Activated CD4-positive, alpha-beta T cell treated with anti-CD3 and anti-CD28 coated beads, Interleukin-2, amount 50 U/mL, for 24 hours (primary cell): Measurements from ENCODE around the gene RNF13.
"Not testable (repeated sequence)": the region's sequence is repeated elsewhere in the genome, so short reads cannot be mapped to it uniquely, and the experiment has no call there.

Source experiments
- DNase-seq, 2 donors: peaks; one replicate each; pipeline ENCODE4 v3.0.0-alpha.2; 2020; ENCODE audit warnings: low read depth in 1 of 2, low spot score in 1 of 2

Gene RNF13

DNA sequence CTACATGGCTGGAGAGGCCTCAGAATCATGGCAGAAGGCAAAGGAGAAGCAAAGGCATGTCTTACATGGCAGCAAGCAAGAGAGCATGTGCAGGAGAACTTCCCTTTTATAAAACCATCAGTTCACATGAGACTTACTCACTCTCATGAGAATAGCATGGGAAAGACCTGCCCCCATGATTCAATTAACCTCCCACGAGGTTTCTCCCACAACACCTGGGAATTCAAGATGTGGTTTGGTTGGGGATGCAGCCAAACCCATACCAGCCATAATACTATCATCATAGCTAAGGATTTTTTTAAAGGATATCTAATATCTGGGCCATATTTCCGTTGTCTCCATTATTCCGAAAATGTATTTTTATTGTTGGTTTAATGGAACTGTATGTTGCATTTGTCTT, 26.5 kb downstream of the RNF13 start:
- DNase-seq = not testable (repeated sequence)

DNA sequence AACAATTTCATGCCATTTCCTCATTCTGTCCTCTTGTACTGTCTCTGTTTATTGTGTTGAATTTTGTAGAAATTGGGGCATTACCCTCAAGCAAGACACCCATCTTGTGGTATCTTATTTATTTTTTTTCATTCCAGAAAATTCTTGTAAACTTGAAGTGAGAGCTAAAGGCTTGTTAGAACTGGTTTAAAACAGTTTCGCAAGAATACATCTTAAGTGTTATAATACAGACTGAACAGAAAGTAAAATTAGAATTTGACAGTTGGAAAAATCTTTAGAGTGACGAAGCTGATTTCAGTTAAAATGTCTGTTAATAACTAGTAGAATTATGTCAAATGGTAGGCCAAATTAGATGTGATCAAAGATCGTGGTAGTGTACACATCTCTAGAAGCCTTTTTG, 26.9 kb downstream of the RNF13 start:
- DNase-seq = no peak

DNA sequence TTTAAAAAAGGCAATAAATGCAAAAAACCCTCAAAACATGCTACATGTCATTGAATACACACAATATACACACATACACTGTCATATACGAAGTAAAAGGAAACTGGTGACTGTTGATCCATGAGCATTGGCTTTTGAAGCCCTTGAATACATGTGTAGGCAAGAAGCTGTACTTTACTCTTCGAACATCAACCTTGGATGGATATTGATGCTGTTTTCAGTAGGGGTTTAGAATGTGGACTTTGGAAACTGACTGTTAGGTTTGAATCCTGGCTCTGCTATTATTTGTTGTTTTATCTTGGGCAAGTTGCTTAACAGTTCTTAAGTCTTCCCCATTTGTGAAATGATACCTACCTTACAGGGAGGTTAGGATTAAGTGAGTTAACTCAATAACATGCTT, 30.5 kb downstream of the RNF13 start:
- DNase-seq = no peak

DNA sequence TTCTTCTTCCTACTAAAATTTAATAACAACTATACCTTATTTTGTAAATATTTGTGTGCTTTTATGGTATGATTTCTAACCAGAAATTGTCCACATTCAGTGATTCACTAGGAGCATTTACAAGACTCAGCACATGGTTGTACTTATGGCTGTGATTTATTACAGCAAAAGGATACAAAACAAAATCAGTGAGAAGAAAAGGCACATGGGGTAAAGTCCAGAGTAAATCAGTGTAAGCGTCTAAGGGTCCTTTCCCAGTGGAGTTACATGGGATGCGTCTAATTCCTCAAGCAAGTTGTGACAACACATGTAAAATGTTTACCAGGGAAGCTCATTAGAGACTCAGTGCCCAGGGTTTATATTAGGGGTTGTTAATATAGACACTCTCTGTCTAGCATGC, 31.1 kb downstream of the RNF13 start:
- no peak for DNase-seq

DNA sequence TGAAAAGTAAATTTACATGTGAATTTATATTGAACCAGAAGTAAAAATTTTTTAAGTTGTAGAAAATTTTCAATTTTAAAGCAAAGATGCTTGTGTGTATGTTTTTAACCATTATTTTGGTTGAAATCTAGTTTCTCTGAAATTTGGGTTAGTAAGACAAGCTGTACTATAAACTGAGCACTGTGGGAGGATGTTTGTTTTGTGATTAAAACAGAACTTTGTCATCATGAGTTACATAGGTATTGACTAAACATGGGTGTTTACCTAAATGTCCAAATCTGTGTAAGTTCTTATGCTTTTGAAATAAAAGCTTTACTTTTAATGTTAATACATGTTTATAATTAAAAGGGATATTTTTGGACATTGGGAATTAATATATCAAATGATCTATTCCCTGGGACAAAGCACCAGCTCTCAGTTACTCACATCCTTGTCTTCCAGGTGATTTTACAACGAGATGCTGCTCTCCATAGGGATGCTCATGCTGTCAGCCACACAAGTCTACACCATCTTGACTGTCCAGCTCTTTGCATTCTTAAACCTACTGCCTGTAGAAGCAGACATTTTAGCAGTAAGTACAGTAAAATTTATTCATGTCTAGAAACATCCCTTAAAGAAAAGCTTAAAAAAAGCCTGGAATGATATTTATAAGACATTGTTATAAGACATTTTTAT, 32.7 kb downstream of the RNF13 start:
- no peak for DNase-seq

DNA sequence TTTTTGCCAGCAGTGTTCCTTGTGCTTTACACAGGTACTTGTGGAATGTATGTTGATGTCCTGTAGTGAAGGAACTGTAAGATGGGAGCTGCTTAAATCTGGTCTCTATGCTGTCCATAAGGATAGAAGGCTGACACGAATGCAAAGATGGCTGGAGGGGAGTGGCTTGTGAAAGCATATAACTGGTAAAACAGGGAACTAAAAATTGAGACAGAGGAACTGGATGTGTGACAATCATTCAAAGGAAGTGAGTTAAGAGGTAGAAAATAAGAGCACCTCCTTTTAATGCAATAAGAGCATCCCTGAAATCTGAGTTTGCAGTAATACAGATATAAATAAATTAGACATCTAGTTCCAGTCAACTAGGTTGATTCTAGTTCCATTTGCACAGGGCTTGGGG, 35.2 kb downstream of the RNF13 start:
- DNase-seq = no peak

DNA sequence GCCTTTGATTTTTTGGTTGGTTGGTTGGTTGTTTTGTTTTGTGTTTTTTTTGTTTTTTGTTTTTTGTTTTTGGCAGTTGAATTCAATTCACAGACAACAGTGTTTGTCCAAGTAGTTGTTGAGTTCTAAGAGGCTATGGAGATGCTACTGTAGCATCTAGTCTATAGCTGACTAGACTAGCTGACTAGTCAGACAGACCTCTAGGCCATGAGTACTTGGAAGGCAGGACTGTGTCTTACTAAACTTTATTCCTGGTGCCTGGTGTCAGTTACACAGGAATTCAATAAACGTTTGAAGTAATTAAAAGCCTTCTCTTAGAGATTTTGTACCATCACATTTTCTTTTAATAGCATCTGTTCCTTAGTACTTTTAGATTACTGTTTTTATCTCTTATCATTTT, 35.7 kb downstream of the RNF13 start:
- DNase-seq = no peak

DNA sequence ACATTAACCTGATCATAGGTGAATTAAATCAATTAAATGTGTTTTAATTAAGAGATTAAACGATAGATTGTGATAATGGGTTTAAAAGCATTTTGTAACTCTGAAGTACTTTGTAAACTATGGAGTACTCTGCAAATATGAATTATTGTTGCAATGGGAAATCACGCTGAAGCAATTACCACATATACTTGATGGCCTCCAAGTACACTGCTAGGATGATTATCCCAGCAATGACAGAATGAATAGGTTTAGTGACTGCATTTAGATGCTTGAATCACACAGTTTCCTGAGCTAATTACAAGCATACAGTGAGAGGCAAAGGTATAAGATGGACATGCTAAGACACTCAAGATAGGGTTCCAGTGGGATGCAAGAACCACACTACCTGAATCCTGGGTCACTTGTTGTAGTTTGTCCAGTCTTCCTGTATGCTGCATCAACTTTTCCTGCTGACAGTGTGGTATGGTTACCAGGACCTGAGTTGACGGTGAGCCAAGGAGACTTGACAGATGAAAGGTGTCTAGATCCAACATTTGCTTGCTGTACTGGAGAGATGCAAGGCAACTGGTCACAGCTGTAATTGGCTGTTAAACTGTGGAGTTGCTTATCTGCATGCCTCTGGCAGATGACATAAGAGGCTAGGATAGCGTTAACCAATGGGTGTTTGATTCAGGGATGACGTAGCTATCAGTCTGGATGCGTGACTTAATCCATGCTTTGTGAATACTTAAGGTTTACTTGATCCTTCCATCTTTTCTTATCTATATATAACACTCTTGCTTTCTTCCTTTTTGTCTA, 38.0 kb downstream of the RNF13 start:
- no peak for DNase-seq

DNA sequence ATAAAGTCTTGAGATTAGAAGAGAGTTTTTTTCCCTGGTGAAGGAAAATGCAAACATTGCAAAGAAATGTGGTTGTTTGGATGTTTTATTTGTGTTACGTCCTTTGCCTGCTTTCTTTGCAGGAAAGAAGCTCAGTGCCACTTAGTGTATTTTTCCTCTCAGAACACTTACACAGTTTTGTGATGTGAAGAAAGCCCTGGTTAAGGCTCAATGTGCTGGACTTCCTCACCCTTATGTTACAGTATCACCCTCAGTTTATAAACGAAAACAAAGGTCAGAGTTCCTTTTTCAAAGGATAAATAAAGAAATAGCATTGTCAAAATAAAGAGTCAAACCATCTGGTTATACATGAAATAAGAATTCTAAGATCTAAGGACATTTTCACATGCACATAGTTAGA, 45.9 kb downstream of the RNF13 start:
- no peak for DNase-seq

DNA sequence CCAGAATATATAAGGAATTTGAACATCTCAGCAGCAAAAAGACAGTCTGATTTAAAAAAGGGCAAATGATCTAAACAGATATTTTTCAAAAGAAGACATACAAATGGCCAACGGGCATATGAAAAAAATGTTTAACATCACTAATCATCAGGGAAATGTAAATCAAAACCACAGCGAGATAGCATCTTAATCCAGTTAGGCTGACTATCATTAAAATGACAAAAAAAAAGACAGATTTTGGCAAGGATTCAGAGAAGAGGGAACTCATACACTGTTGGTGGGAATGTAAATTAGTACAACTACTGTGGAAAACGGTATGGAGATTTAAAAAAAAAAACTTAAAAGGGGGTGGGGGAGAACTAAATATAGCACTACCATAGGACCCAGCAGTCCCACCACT, 47.9 kb downstream of the RNF13 start:
- DNase-seq = no peak

DNA sequence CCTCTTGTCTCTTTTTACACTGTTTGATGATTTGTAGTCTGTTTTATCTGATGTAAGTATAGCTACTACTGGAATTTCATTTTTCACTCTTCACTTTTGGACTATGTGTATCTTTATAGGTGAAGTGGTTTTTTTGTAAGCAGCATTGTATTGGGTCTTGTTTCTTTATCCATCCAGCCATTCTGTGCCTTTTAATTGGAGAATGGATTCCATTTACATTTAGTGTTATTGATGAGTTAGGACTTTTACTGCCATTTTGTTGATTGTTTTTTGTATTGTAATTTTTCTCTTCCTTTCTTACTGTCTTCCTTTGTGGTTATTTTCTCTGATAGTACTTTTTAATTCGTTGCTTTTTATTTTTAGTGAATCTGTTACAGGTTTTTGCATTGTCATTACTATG, 54.5 kb downstream of the RNF13 start:
- DNase-seq = no peak

DNA sequence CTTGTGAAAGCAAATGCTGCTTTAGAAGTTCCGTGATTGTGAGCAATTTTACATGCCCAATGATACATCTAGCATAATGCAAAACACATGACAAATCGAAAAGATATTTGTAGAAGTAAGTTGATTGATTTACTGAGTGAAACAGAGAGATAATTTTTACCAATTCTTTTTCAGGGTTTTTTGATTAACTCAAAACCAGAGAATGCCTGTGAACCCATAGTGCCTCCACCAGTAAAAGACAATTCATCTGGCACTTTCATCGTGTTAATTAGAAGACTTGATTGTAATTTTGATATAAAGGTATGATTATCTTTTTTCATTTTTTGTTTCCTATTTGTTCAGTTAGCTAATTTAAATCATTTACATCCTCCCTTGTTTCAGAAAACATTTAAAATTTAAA, 58.8 kb downstream of the RNF13 start:
- DNase-seq = no peak

DNA sequence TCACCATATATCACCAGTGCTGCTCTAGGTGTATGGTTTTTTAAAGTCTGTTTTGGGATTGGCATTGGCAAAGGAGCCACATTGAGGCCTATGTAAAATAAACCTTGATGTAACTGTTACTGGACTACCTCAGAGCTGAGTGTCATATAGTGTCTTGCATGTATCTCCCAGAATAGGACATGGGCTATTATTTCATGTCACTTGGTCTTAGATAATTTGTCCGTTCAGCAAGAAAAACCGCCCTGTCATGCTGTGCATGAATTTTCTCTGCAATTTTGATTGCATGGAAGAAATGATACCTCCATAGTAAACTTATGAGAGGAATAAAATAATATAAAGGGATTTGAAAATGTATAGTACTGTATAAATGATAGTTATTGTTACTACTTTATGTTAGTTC, 59.6 kb downstream of the RNF13 start:
- no peak for DNase-seq

DNA sequence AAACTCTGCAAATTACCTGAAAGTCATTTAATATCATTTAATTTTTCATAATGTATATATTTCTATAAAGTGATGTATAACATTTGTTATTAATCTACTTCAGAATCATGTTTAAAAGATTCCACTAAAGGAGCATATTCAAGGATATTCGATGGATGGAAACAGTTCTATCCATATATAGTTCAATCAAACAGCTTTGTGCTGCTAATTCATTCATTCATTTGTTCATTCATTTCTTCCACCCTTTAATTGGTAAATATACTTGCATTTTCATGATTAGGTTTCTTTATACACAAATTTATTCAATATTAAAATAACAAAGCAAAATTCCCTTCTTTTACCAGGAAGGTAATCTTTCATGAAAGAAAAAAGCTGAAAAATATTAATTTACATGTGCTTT, 64.7 kb downstream of the RNF13 start:
- DNase-seq = no peak

DNA sequence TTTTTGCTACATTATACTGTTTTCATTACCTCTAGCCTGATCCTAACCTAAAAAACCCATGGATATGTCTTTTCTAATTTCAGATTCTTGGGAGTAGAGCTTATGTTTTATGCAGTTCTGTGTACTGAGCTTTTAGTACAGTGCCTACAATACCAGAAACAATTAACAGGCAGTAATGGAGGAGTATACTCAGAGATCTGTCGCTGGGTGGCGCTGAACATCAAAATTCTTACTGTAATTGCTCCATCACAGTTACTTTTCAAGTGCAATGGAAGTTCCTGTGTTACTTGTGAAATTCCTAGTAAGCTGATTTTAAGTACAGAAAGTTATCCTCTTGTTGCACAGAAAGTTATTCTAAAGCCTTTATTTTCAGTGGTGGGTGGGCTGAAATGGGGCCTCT, 66.9 kb downstream of the RNF13 start:
- no peak for DNase-seq

DNA sequence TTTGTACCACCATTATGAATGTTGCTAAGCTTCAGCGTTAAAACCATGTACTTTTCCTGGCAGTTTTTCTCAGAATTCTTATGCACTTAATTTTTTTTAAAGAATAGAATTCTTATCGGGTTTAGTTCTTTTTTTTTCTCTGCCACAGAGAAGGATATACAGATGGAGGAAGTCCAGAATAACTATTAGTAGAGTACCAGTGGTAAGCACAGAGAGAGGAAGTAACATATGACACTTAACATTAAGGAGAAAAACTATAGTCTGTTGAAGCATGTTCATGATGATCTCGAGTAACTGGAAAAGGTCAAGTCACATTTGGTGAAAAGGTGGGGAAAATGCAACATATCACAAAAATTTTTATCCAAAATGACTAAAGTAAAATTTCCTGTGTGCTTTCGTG, 68.9 kb downstream of the RNF13 start:
- DNase-seq = no peak

DNA sequence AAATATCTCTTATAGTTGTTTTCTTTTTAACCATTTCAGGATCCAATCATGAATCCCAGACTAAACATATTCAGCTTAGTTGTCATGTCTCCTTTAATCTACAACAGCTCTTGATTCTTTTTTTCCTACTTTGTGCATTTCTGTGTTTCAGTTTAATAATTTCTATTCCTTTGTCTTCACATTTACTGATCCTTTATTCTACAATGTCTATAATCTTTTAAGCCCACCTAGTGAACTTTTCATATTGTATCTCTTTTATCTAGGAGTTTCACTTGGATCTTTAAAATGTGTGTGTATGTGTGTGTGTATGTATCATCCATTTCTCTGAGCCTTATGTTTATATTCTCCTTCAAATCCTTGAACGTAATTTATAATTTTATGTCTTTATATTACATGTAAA, 70.1 kb downstream of the RNF13 start:
- DNase-seq = no peak

DNA sequence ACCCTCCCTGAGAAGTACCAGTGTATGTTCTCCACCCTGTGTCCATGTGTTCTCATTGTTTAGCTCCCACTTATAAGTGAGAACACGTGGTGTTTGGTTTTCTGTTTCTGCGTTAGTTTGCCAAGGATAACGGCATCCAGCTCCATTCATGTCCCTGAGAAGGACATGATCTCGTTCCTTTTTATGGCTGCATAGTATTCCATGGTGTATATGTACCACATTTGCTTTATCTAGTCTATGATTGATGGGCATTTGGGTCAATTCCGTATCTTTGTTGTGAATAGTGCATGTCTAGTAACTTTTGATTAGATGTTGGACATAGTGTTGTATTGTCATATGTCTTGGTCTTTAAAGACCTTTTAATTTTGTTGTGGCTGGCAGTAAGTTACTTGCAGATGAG, 70.8 kb downstream of the RNF13 start:
- DNase-seq = not testable (repeated sequence)

DNA sequence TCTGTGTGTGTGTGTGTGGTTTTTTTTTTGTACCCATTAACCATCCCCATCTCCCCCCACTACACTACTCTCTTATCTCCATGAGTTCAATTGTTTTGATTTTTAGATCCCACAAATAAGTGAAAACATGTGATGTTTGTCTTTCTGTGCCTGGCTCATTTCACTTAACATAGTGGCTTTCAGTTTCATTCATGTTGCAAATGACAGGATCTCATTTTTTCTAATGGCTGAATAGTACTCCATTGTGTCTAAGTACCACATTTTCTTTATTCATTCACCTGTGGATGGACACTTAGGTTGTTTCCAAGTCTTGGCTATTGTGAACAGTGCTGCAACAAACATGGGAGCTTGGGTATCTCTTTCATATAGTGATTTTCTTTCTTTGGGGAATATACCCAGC, 71.8 kb downstream of the RNF13 start:
- DNase-seq = not testable (repeated sequence)

DNA sequence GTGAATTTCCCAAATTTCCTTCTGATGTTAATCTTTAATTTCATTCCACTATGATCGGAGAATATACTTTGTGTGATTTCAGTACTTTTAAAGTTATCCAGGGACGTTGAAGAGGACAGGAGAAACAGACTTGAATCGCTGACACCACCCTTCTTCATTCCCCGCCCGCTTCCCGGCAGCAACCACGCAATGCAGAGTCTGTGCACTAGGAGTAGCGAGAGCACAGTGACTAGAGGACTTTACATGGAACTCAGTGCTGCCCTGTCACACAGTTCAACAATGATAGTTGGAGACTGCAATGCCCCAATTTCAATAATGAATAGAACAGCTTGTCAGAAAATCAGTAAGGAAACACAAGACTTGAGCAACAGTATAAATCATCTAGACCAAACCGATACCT, 73.9 kb downstream of the RNF13 start:
- no peak for DNase-seq

DNA sequence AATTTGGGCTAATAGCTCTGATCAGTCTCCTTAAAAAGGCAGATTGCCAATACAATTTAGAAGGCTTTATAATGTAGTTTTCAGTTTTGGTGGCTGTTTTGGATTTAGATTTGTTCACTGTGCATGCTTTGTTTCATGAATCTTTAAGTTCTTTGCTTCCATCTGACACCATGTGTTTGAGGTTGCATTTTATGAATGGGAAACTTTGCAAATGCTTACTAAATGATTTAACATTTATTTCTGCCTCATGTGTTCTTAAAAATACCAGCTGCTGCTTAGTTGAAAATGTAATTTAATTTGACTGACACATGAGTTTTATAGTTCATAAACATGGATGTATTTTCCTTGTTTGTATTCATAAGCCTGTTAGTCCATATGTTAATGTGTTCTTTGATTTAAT, 78.6 kb downstream of the RNF13 start:
- no peak for DNase-seq

DNA sequence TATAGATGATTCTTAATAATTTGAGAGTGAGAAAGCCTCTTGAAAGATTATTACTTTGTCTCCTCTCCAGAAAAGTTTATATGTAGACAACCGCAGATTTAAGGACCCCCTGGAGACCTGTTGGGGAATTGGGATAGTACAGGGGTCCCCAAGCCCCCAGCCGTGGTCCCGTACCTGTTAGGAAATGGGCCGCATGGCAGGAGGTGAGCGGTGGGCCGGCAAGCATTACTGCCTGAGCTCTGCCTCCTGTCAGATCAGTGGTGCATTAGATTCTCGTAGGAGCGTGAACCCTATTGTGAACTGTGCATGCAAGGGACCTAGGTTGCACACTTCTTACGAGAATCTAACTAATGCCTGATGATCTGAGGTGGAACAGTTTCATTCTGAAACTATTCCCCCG, 79.4 kb downstream of the RNF13 start:
- no peak for DNase-seq

DNA sequence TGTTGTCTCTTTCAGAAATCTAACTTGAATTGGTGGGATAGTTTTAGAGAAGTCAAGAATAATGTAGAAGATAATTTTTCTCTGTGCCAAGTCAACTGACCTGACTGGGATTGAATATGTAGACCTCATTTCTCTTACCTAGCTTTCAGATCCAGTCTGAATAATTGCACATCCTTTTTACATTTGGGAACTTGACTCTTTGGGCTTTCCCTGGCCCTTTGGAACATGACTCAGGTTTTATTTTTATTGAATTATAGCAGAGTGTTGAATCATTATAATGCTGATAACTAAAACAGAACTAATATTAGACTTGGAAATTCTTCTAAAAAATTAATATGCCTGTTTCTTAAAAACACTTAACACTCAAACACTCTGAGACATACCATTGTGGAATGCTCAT, 81.2 kb downstream of the RNF13 start:
- DNase-seq = no peak
